GM10248 (cell line): ENCODE data around the gene BCL3.

Experiments
- CTCF ChIA-PET: fragments of 300-600 bp; sonication (Branson Sonifier 250); formaldehyde crosslinking; extraction: SDS; loops from one replicate; lab custom pipeline; 2021; ENCODE audit warnings: antibody characterized with exemption; lab: Yijun Ruan, JAX
- POLR2A ChIA-PET: fragments of 350-650 bp; sonication (Branson Sonifier 250); formaldehyde crosslinking; extraction: SDS; loops from one replicate; lab custom pipeline; 2020; ENCODE audit warnings: antibody characterized with exemption; lab: Yijun Ruan, JAX
- DNase-seq: peaks from one replicate; pipeline ENCODE4 v3.0.0; 2012; ENCODE audit errors: extremely low spot score
- CTCF ChIP-seq: IDR thresholded peaks from 2 replicates; pipeline ENCODE4 v1.5.1; 2012; ENCODE audit warnings: mild to moderate bottlenecking, low read depth; ENCODE audit errors: extremely low read depth, missing control alignments, control extremely low read depth

The BCL3 gene

GRCh38 chr19:44785993-44786392 lies 37.5 kb downstream of the BCL3 start:
- CTCF ChIA-PET: interaction anchor here (1.0 to 4.4 kb wide), 7 partner anchors 11 to 96 kb away, joined by 3 to 26 read pairs (median 3); no protein-coding TSS in a partner anchor
- no peak for DNase-seq
- POLR2A ChIA-PET: interaction anchor here (0.7 kb wide), 1 partner anchor 157 kb away, joined by 3 read pairs; no protein-coding TSS in a partner anchor
- TF ChIP-seq CTCF: no peak

GRCh38 chr19:44788971-44789370 lies 40.5 kb downstream of the BCL3 start:
- no peak for DNase-seq
- ChIA-PET POLR2A (no interaction called here), CTCF (interaction anchor here (1.3 to 3.9 kb wide), 2 partner anchors 18 kb away, joined by 7 to 20 read pairs; no protein-coding TSS in a partner anchor)
- no peak for TF ChIP-seq CTCF

GRCh38 chr19:44789943-44790483 lies 41.5 kb downstream of the BCL3 start:
- no peak for DNase-seq
- POLR2A ChIA-PET: no interaction called here
- CTCF ChIA-PET: interaction anchor here (1.3 to 1.5 kb wide), 2 partner anchors 19 to 66 kb away, joined by 6 to 7 read pairs; no protein-coding TSS in a partner anchor
- no peak for TF ChIP-seq CTCF

GRCh38 chr19:44792281-44792680 lies 43.8 kb downstream of the BCL3 start:
- CTCF ChIA-PET: interaction anchor here (1.9 to 3.0 kb wide), 2 partner anchors 8 to 68 kb away, joined by 10 to 18 read pairs; no protein-coding TSS in a partner anchor
- peak; percentile 32 for DNase-seq
- POLR2A ChIA-PET: no interaction called here
- no peak for TF ChIP-seq CTCF

DNA sequence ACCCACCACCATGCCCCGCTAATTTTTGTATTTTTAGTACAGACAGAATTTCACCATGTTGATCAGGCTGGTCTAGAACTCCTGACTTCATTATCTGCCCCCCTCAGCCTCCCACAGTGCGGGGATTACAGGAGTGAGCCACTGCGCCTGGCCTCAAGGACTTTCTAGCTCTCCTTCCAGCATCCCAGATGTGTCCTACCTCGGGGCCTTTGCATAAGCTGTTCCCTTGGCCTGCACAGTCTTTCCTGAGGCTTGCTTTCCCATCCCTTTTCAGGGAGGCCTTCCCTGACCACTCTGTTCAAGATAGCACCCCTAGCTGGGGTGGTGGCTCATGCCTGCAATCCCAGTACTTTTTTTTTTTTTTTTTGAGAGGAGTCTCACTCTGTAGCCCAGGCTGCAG lies 46.1 kb downstream of the BCL3 start:
- ChIA-PET CTCF (interaction anchor here (0.9 to 1.8 kb wide), 5 partner anchors 8 to 71 kb away, joined by 3 to 6 read pairs (median 3); no protein-coding TSS in a partner anchor), POLR2A (no interaction called here)
- TF ChIP-seq CTCF: no peak
- no peak for DNase-seq

- ChIA-PET POLR2A (no interaction called here), CTCF (interaction anchor here (0.9 to 1.8 kb wide), 6 partner anchors 9 to 72 kb away, joined by 3 to 6 read pairs (median 4); no protein-coding TSS in a partner anchor)
- no peak for TF ChIP-seq CTCF
- no peak for DNase-seq
Observed at GRCh38 chr19:44795398-44795987, 47.0 kb downstream of the BCL3 start.
